Brain microvascular endothelial cell (primary cell): ENCODE data around the gene MDP1.

ENCODE experiments used
- DNase-seq: peaks from one replicate; pipeline ENCODE4 v3.0.0-alpha.2; 2020
- H3K27ac ChIP-seq: fragments of 250-450 bp; sonication (Bioruptor Pico); 2 replicates; pipeline ENCODE4 v1.5.1; 2020; ENCODE audit warnings: mild to moderate bottlenecking, moderate library complexity
- H3K27me3 ChIP-seq: fragments of 250-450 bp; sonication (Bioruptor Pico); replicated peaks from 2 replicates; pipeline ENCODE4 v1.5.1; 2020; ENCODE audit warnings: mild to moderate bottlenecking
- H3K36me3 ChIP-seq: fragments of 250-450 bp; sonication (Bioruptor Pico); replicated peaks from 2 replicates; pipeline ENCODE4 v1.5.1; 2020; ENCODE audit warnings: mild to moderate bottlenecking
- H3K4me3 ChIP-seq: 2 replicates; pipeline ENCODE4 v1.5.1; 2011; ENCODE audit warnings: low read depth, mild to moderate bottlenecking, control low read depth, low read length, moderate library complexity
- CTCF ChIP-seq: IDR thresholded peaks from 2 replicates; pipeline ENCODE4 v1.5.1; 2011; ENCODE audit warnings: low read depth, mild to moderate bottlenecking, moderate library complexity, low read length, control low read depth, inconsistent platforms; ENCODE audit errors: missing control alignments
- in situ Hi-C: cut with HindIII; loops from 2 replicates; pipeline ENCODE4 v1.10.0; 2017; ENCODE audit warnings: low sequenced_read_pairs, low pct_ligation_motif_present

MDP1 gene

DNA sequence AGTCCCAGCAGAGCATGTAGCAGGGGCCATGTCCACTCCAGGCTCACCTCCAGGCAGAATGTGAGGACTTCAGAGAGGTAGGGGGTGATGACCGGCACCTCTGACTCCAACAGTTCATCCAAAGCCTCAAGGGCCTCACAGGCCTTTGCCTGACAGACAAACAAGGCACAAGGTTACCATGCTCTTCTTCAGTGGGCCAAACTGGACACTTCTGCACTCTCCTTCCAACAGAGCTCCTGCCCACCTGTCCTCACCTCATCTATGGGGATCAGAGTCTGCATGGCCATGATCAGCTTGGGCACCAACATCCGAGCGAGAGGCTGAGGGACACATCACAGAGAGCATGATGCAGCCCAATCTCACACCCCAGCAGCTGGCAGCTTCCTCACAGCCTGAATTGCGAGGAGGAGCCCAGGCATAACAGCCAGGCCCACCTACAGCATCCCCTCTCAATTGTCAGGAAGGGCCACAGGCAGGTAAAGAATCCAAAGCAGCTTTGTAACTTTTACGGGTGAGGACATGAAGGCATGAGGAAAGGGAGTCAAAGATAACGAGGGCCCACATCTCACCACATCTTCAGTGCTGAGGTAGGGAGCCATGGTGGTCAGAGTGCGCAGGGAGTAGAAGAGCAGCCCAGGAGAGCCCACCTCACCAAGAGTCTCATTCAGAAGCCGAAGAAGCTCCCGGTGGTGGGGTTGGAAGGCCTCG, 28.9 kb downstream of the MDP1 start:
- Histone ChIP-seq H3K27ac (no peak overlapping the region), H3K36me3 (peaks cover 51% of the 10 kb centered on the region), H3K27me3 (no peaks in the 10 kb centered on the region), H3K4me3 (no peak overlapping the region)
- no peak for TF ChIP-seq CTCF
- no peak for DNase-seq
- in situ Hi-C loops = no loop called here

DNA sequence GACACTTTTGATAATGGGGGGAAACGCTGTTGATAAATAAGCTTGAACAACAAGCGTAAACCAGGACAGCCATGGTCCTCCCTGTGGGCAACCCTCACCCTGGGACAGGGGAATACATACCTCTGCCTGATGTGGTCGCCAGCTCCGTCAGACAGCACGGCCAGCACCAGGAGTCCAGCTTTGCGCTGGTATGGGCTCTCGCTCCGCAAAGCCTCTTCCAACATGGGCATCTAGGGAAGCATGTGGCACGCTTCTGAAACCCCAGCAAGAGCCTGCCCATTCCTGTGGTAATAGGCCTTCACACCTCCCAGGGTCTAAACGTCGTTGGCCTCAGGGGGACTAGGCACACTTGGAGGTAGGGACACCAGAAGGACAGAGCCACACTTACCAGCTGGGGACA, 30.1 kb downstream of the MDP1 start:
- H3K36me3 ChIP-seq = peaks cover 60% of the 10 kb centered on the region
- in situ Hi-C loops = no loop called here

DNA sequence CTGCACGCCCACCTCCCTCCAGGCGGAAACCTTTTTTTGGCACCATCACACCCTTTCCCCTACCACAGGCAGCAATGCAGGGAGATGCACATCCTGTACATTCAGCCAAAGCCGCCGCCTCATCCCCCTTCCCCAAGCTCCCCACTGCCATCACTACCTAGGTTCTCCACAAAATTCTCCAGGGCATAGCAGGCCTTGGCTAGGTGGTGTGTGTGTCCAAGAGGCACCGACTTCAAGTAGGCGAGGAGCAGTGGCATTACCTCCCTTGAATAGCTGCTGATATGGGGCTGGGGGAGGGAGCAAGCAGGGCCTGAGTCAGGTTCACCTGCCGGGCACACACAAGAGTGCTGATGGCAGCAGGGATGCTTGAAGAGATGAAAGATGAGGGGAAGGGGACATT, 30.8 kb downstream of the MDP1 start:
- no peak for DNase-seq
- TF ChIP-seq CTCF = no peak
- Histone ChIP-seq H3K27ac (no peak overlapping the region), H3K36me3 (peaks cover 62% of the 10 kb centered on the region), H3K4me3 (no peak overlapping the region), H3K27me3 (no peaks in the 10 kb centered on the region)
- in situ Hi-C loops = no loop called here

More for the DNA sequence above, 30.1 kb downstream of the MDP1 start:
- no peak overlapping the region for H3K27ac ChIP-seq
- H3K4me3 ChIP-seq = no peak overlapping the region
- TF ChIP-seq CTCF = no peak
- no peaks in the 10 kb centered on the region for H3K27me3 ChIP-seq
- DNase-seq = no peak

DNA sequence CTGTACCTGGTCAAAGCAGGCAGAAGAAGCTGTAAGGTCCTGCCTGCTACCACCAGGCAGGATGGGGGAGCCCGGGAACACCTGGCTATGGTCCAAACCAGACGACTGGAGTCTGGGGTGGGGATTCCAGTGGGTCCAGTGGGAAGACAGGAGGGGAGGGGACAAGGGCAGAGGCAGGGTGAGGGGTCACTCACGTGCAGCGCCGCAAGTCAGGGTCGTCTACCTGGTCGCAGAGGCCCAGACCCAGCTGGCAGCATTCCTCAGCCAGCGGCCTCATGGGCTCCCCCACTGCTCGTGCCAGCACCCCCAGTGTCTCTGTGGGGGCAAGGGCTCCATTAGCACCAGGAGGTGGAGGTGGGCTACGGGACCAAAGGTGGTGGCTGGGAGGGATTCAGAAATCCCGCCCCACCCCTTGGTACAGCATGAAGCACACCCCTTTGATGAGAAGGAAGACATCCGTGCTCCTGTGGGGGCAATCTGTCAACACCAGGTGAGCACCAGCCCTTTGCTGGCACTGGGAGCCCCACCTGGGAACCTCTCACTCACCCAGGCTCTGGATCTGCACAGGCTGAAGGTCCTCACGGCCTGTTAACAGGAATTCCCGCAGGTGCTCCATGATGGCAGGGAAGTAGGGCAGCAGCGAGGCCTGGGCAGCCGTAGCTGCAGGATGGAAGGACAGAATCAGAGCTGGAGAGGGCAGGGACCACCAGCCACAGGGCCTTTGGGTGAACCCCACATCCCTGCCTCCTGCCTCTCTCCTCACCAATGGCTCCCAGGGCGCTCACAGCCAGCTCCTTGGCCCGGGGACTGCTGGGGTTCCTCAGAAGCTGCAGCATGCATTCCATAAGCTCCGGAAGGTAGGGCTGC, 31.5 kb downstream of the MDP1 start:
- DNase-seq = no peak
- Histone ChIP-seq H3K27ac (no peak overlapping the region), H3K4me3 (no peak overlapping the region), H3K27me3 (no peaks in the 10 kb centered on the region), H3K36me3 (peaks cover 69% of the 10 kb centered on the region)
- in situ Hi-C loops = no loop called here
- no peak for TF ChIP-seq CTCF

GRCh38 chr14:24183014-24183481, 32.8 kb downstream of the MDP1 start:
- Histone ChIP-seq H3K27me3 (no peaks in the 10 kb centered on the region), H3K36me3 (peaks cover 80% of the 10 kb centered on the region), H3K4me3 (no peak overlapping the region), H3K27ac (no peak overlapping the region)
- TF ChIP-seq CTCF = no peak
- no peak for DNase-seq
- in situ Hi-C loops = no loop called here
